ENCODE measurements around the gene FZD7. TPM values are rescaled to one million over a fixed set of nuclear protein-coding genes. Genes with fewer than 3 reads are reported as not detected.

Gene FZD7
- total and polyA plus RNA-seq, 2 of the 8 experiments (the other 6 are each of a cell fraction or from before 2014, with no cell fraction given): 176 to 246 TPM

DNA sequence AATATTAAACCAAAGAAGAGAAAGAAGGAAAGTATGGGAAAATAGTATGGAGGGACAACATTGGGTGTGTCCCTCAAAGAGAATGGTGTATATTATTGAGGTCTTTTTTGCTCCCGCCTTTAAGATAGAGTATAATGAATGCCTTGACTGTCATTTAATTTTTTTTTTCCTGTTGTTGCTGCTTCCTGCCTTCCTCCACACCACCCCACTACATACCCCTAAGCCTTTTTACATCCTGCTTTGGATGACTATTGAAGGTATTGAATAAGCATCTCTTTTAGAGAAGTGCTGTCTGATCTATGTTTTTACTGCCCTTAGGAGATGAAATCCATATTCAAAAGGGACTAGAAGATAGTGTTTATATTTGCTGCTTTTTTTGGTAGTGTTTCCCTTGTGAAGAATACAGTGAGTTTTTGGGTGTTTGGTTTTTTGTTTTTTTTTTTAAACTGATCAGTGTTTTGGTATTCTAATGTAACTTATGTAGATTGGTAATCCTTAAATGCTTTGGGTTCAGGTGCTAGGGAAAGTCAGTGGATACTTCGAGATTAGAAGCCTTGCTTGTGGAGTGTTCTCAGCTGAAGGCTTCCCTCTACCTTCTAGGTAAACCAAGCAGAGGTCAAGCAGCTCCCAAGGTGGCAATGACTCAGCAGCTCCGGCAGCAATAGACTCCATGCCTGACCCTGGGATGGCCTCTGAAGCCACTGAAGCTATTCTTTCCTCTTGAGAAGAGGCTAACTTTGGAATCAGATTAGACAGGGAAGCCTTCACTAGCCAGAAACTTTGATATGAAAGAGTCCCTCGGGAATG is 5.0 kb downstream of the FZD7 start (continued):
- TF ChIP-seq, protein P1, sequence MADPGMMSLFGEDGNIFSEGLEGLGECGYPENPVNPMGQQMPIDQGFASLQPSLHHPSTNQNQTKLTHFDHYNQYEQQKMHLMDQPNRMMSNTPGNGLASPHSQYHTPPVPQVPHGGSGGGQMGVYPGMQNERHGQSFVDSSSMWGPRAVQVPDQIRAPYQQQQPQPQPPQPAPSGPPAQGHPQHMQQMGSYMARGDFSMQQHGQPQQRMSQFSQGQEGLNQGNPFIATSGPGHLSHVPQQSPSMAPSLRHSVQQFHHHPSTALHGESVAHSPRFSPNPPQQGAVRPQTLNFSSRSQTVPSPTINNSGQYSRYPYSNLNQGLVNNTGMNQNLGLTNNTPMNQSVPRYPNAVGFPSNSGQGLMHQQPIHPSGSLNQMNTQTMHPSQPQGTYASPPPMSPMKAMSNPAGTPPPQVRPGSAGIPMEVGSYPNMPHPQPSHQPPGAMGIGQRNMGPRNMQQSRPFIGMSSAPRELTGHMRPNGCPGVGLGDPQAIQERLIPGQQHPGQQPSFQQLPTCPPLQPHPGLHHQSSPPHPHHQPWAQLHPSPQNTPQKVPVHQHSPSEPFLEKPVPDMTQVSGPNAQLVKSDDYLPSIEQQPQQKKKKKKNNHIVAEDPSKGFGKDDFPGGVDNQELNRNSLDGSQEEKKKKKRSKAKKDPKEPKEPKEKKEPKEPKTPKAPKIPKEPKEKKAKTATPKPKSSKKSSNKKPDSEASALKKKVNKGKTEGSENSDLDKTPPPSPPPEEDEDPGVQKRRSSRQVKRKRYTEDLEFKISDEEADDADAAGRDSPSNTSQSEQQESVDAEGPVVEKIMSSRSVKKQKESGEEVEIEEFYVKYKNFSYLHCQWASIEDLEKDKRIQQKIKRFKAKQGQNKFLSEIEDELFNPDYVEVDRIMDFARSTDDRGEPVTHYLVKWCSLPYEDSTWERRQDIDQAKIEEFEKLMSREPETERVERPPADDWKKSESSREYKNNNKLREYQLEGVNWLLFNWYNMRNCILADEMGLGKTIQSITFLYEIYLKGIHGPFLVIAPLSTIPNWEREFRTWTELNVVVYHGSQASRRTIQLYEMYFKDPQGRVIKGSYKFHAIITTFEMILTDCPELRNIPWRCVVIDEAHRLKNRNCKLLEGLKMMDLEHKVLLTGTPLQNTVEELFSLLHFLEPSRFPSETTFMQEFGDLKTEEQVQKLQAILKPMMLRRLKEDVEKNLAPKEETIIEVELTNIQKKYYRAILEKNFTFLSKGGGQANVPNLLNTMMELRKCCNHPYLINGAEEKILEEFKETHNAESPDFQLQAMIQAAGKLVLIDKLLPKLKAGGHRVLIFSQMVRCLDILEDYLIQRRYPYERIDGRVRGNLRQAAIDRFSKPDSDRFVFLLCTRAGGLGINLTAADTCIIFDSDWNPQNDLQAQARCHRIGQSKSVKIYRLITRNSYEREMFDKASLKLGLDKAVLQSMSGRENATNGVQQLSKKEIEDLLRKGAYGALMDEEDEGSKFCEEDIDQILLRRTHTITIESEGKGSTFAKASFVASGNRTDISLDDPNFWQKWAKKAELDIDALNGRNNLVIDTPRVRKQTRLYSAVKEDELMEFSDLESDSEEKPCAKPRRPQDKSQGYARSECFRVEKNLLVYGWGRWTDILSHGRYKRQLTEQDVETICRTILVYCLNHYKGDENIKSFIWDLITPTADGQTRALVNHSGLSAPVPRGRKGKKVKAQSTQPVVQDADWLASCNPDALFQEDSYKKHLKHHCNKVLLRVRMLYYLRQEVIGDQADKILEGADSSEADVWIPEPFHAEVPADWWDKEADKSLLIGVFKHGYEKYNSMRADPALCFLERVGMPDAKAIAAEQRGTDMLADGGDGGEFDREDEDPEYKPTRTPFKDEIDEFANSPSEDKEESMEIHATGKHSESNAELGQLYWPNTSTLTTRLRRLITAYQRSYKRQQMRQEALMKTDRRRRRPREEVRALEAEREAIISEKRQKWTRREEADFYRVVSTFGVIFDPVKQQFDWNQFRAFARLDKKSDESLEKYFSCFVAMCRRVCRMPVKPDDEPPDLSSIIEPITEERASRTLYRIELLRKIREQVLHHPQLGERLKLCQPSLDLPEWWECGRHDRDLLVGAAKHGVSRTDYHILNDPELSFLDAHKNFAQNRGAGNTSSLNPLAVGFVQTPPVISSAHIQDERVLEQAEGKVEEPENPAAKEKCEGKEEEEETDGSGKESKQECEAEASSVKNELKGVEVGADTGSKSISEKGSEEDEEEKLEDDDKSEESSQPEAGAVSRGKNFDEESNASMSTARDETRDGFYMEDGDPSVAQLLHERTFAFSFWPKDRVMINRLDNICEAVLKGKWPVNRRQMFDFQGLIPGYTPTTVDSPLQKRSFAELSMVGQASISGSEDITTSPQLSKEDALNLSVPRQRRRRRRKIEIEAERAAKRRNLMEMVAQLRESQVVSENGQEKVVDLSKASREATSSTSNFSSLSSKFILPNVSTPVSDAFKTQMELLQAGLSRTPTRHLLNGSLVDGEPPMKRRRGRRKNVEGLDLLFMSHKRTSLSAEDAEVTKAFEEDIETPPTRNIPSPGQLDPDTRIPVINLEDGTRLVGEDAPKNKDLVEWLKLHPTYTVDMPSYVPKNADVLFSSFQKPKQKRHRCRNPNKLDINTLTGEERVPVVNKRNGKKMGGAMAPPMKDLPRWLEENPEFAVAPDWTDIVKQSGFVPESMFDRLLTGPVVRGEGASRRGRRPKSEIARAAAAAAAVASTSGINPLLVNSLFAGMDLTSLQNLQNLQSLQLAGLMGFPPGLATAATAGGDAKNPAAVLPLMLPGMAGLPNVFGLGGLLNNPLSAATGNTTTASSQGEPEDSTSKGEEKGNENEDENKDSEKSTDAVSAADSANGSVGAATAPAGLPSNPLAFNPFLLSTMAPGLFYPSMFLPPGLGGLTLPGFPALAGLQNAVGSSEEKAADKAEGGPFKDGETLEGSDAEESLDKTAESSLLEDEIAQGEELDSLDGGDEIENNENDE (IDR thresholded peaks at IDR 0.05; ENCODE audit: insufficient replicate concordance, low read length): no peak
- TF ChIP-seq BRCA1 (IDR thresholded peaks at IDR 0.05; ENCODE audit: low read depth, low read length): no peak
- TF ChIP-seq KDM4A (IDR thresholded peaks at IDR 0.05; ENCODE audit: low read depth, low read length, severe bottlenecking): no peak
- no peak for TF ChIP-seq CTBP2 (IDR thresholded peaks at IDR 0.05; ENCODE audit: borderline replicate concordance, insufficient read depth, insufficient read length, low read length)
- no peak for TF ChIP-seq ZNF274 (IDR thresholded peaks at IDR 0.05; ENCODE audit: borderline replicate concordance, extremely low read depth, low read length)
- TF ChIP-seq YY1 (IDR thresholded peaks at IDR 0.05; ENCODE audit: low read depth, low read length): no peak
- TF ChIP-seq TAF7 (optimal IDR thresholded peaks at IDR 0.05; ENCODE audit: borderline replicate concordance, low read depth, low read length): peak; percentile 41
- TF ChIP-seq BCL11A (IDR thresholded peaks at IDR 0.05; ENCODE audit: low read depth in 2 of 2, low read length in 2 of 2): no peak
- TF ChIP-seq GTF2F1 (IDR thresholded peaks at IDR 0.05; ENCODE audit: borderline replicate concordance, low read depth, low read length): no peak
- TF ChIP-seq TEAD4 (IDR thresholded peaks at IDR 0.05; ENCODE audit: low read depth, low read length): no peak

Data from H1 (cell line).